HepG2 (cell line): ENCODE data around the gene PRM2. TPM values are rescaled to one million over a fixed set of nuclear protein-coding genes. Genes with fewer than 3 reads are reported as not detected.

ENCODE experiments used
- ELF4 ChIP-seq: sonication (generic); formaldehyde crosslinking; IDR thresholded peaks from 2 replicates; pipeline ENCODE4 v1.5.0; 2020; ENCODE audit warnings: missing genetic modification reagents, mild to moderate bottlenecking, moderate library complexity, borderline replicate concordance
- ETV6 ChIP-seq: sonication (generic); formaldehyde crosslinking; conservative IDR thresholded peaks from 2 replicates; pipeline ENCODE4 v1.4.0; 2020; ENCODE audit warnings: missing genetic modification reagents
- KAT8 ChIP-seq: IDR thresholded peaks from 2 replicates; pipeline ENCODE4 v1.6.1; 2016; ENCODE audit warnings: missing genetic modification reagents, missing compliant biosample characterization
- KDM5A ChIP-seq: fragments of 200-600 bp; sonication (generic); IDR thresholded peaks from 2 replicates; pipeline ENCODE4 v1.7.0; 2018; ENCODE audit warnings: antibody characterized with exemption, mild to moderate bottlenecking, low read length, borderline replicate concordance
- RFXANK ChIP-seq: IDR thresholded peaks from 2 replicates; pipeline ENCODE4 v1.6.1; 2016
- TBL1XR1 ChIP-seq: fragments of 150-350 bp; IDR thresholded peaks from 2 replicates; pipeline ENCODE4 v1.6.1; 2014; ENCODE audit warnings: borderline replicate concordance, low read length; ENCODE audit not compliant: partially characterized antibody
- TGIF2 ChIP-seq: IDR thresholded peaks from 2 replicates; pipeline ENCODE4 v1.6.1; 2016; ENCODE audit warnings: control low read depth, missing compliant biosample characterization
- ZMYM3 ChIP-seq: sonication (generic); formaldehyde crosslinking; IDR thresholded peaks from 2 replicates; pipeline ENCODE4 v1.5.1; 2020; ENCODE audit warnings: mild to moderate bottlenecking, missing genetic modification reagents
- ZNF282 ChIP-seq: fragments of 450-650 bp; IDR thresholded peaks from 2 replicates; pipeline ENCODE4 v1.6.1; 2018; ENCODE audit not compliant: partially characterized antibody
- ZNF496 ChIP-seq: sonication (generic); formaldehyde crosslinking; IDR thresholded peaks from 2 replicates; pipeline ENCODE4 v1.8.1; 2023; ENCODE audit warnings: mild to moderate bottlenecking, moderate library complexity, missing genetic modification reagents; ENCODE audit not compliant: insufficient replicate concordance
- ZNF713 ChIP-seq: sonication (generic); formaldehyde crosslinking; IDR thresholded peaks from 2 replicates; pipeline ENCODE4 v1.4.0; 2020; ENCODE audit warnings: mild to moderate bottlenecking, missing genetic modification reagents
- ZNF776 ChIP-seq: sonication (generic); formaldehyde crosslinking; IDR thresholded peaks from 2 replicates; pipeline ENCODE4 v1.4.0; 2020; ENCODE audit warnings: mild to moderate bottlenecking, missing genetic modification reagents
- polyA plus RNA-seq, 8 experiments: library from polyadenylated mRNA; depleted of rRNA in 3 of 8; stranded (reverse) in 7 of 8; unstranded in 1 of 8; fragments of >200 nt; fragmentation: Illumina TruSeq in 4 of 8; extraction: Trizol in 4 of 8; gene quantifications; 2 replicates each; pipeline versions ENCODE4 v1.2.1 to v1.2.3, GENCODE V29; 2011 to 2016; ENCODE audit warnings: low read depth in 4 of 8, missing spikeins in 1 of 8, mixed read lengths in 1 of 8; ENCODE audit not compliant: insufficient read depth in 1 of 8
- total RNA-seq, 5 experiments: library from RNA; depleted of rRNA; stranded (reverse); fragments of >200 nt; fragmentation: Illumina TruSeq; extraction: Trizol; gene quantifications; 2 replicates each; pipeline ENCODE4 v1.2.3, GENCODE V29; 2016; ENCODE audit warnings: low read depth in 1 of 5
- TF ChIP-seq, protein P1 (sequence below): sonication (generic); formaldehyde crosslinking; IDR thresholded peaks from 2 replicates; pipeline ENCODE4 v1.4.0; 2020; ENCODE audit warnings: mild to moderate bottlenecking, missing genetic modification reagents
- TF ChIP-seq, protein P2 (sequence below): sonication (generic); formaldehyde crosslinking; IDR thresholded peaks from 2 replicates; pipeline ENCODE4 v1.8.1; 2023; ENCODE audit warnings: missing genetic modification reagents, mild to moderate bottlenecking, borderline replicate concordance
- TF ChIP-seq, protein P3 (sequence below): sonication (generic); formaldehyde crosslinking; IDR thresholded peaks from 2 replicates; pipeline ENCODE4 v1.5.0; 2020; ENCODE audit warnings: missing genetic modification reagents
- TF ChIP-seq, protein P4 (sequence below): sonication (generic); formaldehyde crosslinking; IDR thresholded peaks from 2 replicates; pipeline ENCODE4 v1.5.0; 2020; ENCODE audit warnings: mild to moderate bottlenecking, missing genetic modification reagents
- TF ChIP-seq, protein P5 (sequence below): fragments of 450-650 bp; IDR thresholded peaks from 2 replicates; pipeline ENCODE4 v1.6.1; 2016

Gene PRM2
- total and polyA plus RNA-seq, 2 of the 13 experiments (the other 11 are each of a cell fraction or from before 2014, with no cell fraction given), result 0.54 TPM; not detected in 1

DNA sequence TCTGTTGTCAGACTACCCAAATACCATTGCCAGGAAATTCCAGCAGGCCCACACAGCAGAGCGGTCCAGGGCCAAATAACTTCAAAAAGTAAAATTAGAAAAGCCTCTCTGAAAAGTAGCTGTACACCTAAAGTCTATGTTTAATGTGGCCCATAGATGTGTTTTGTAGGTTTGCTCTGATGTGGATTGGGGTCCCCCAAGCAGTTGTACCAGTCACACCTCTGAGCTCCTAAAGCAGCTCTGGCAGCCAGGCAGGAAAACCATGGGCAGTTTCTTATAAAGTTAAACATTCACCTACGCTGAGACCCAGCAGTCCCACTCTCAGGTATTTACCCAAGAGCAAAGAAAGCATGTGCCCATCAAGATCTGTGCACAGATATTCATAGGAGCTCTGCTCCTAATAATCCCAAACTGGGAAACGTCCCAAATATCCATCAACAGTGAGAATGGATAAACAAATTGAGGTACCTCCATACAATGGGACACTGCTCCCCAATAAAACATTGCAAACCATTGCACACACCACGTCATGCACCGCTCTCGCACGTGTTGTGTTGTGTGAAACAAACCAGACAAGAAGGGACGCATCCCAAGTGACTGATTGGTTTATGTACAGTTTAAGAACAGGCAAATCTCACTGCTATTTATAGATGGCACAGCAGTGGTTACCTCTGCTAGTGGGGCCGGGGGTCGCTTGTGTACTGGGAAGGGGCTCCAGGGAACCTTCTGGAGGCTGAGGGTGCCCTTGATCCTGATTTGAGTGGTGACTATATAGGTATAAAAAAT, 20.6 kb upstream of the PRM2 start (continued):
- TF ChIP-seq TBL1XR1 (no peak), KAT8 (CRISPR knock-in tag) (peak; percentile 69; the same call in 1 of the 2 replicates), ZNF496 (CRISPR knock-in tag) (no peak), RFXANK (CRISPR knock-in tag) (no peak), ELF4 (CRISPR knock-in tag) (no peak), ETV6 (CRISPR knock-in tag) (no peak), ZNF713 (no peak), KDM5A (no peak), ZNF282 (no peak), TGIF2 (no peak), ZMYM3 (CRISPR knock-in tag) (peak; percentile 18; the same call in 1 of the 2 replicates), ZNF776 (CRISPR knock-in tag) (0 out of 2 replicates have a peak, but pooled peaks have one; percentile 8)
- TF ChIP-seq, protein P1, sequence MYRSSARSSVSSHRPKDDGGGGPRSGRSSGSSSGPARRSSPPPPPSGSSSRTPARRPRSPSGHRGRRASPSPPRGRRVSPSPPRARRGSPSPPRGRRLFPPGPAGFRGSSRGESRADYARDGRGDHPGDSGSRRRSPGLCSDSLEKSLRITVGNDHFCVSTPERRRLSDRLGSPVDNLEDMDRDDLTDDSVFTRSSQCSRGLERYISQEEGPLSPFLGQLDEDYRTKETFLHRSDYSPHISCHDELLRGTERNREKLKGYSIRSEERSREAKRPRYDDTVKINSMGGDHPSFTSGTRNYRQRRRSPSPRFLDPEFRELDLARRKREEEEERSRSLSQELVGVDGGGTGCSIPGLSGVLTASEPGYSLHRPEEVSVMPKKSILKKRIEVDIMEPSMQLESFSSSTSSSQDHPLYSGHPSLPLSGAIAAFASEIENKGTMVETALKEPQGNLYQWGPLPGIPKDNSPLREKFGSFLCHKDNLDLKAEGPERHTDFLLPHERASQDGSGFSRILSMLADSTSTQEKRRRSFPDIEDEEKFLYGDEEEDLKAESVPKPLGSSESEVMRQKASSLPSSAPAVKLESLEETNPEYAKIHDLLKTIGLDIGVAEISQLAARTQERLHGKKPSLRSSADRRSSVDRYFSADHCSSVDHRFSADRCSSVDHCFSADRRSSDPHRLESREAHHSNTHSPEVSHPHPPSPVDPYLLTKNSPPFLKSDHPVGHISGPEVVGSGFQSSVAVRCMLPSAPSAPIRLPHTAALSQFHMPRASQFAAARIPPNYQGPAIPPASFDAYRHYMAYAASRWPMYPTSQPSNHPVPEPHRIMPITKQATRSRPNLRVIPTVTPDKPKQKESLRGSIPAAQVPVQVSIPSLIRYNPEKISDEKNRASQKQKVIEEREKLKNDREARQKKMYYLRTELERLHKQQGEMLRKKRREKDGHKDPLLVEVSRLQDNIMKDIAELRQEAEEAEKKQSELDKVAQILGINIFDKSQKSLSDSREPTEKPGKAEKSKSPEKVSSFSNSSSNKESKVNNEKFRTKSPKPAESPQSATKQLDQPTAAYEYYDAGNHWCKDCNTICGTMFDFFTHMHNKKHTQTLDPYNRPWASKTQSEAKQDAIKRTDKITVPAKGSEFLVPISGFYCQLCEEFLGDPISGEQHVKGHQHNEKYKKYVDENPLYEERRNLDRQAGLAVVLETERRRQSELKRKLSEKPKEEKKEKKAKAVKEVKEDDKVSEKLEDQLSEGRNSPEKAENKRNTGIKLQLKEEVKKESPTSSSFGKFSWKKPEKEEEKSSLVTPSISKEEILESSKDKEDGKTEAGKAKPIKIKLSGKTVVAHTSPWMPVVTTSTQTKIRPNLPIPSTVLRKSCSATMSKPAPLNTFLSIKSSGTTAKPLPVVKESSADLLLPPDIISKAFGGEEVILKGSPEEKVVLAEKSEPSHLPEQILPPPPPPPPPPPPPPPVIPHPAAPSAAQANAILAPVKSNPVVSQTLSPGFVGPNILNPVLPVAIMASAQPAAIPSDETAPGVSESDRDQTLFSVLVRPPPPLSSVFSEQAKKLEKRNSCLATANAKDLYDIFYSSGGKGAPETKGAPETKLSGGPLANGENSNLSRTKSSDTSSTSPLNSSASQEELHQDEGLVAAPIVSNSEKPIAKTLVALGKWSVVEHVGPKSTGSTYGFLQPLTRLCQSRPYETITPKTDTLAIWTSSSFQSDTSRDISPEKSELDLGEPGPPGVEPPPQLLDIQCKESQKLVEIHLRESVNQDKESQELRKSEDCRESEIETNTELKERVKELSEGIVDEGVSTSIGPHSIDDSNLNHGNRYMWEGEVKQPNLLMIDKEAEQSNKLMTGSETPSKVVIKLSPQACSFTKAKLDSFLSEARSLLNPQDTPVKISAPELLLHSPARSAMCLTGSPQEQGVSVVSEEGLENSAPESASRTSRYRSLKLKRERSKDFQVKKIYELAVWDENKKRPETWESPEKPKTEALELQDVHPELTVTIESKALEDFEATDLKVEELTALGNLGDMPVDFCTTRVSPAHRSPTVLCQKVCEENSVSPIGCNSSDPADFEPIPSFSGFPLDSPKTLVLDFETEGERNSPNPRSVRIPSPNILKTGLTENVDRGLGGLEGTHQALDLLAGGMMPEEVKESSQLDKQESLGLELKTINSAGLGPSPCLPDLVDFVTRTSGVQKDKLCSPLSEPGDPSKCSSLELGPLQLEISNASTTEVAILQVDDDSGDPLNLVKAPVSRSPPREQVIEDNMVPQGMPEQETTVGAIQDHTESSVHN (CRISPR knock-in tag), result peak; percentile 66
- TF ChIP-seq, protein P2, sequence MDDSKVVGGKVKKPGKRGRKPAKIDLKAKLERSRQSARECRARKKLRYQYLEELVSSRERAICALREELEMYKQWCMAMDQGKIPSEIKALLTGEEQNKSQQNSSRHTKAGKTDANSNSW (CRISPR knock-in tag), result no peak
- TF ChIP-seq, protein P3, sequence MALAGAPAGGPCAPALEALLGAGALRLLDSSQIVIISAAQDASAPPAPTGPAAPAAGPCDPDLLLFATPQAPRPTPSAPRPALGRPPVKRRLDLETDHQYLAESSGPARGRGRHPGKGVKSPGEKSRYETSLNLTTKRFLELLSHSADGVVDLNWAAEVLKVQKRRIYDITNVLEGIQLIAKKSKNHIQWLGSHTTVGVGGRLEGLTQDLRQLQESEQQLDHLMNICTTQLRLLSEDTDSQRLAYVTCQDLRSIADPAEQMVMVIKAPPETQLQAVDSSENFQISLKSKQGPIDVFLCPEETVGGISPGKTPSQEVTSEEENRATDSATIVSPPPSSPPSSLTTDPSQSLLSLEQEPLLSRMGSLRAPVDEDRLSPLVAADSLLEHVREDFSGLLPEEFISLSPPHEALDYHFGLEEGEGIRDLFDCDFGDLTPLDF (CRISPR knock-in tag), result 0 out of 2 replicates have a peak, but pooled peaks have one; percentile 50
- TF ChIP-seq, protein P4, sequence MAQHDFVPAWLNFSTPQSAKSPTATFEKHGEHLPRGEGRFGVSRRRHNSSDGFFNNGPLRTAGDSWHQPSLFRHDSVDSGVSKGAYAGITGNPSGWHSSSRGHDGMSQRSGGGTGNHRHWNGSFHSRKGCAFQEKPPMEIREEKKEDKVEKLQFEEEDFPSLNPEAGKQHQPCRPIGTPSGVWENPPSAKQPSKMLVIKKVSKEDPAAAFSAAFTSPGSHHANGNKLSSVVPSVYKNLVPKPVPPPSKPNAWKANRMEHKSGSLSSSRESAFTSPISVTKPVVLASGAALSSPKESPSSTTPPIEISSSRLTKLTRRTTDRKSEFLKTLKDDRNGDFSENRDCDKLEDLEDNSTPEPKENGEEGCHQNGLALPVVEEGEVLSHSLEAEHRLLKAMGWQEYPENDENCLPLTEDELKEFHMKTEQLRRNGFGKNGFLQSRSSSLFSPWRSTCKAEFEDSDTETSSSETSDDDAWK (CRISPR knock-in tag), result no peak
- TF ChIP-seq, protein P5, sequence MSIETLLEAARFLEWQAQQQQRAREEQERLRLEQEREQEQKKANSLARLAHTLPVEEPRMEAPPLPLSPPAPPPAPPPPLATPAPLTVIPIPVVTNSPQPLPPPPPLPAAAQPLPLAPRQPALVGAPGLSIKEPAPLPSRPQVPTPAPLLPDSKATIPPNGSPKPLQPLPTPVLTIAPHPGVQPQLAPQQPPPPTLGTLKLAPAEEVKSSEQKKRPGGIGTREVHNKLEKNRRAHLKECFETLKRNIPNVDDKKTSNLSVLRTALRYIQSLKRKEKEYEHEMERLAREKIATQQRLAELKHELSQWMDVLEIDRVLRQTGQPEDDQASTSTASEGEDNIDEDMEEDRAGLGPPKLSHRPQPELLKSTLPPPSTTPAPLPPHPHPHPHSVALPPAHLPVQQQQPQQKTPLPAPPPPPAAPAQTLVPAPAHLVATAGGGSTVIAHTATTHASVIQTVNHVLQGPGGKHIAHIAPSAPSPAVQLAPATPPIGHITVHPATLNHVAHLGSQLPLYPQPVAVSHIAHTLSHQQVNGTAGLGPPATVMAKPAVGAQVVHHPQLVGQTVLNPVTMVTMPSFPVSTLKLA, result peak; percentile 86
